Nephron (organoid): ENCODE data around the gene VIPR2.

Experiments
- H3K27ac Mint-ChIP-seq, 3 experiments: 2 replicates each; pipeline ENCODE4 v1.8.0; 2020; ENCODE audit warnings: mixed read lengths in 3 of 3, mild to moderate bottlenecking in 2 of 3, moderate library complexity in 1 of 3
- H3K27me3 Mint-ChIP-seq: 2 replicates; pipeline ENCODE4 v1.8.0; 2021; ENCODE audit warnings: low read depth, mild to moderate bottlenecking, moderate library complexity, mixed read lengths
- H3K36me3 Mint-ChIP-seq: 2 replicates; pipeline ENCODE4 v1.8.0; 2020; ENCODE audit warnings: low read depth, mixed read lengths
- H3K4me1 Mint-ChIP-seq: 2 replicates; pipeline ENCODE4 v1.8.0; 2020; ENCODE audit warnings: mixed read lengths
- H3K4me3 Mint-ChIP-seq, 3 experiments: 2 replicates each; pipeline ENCODE4 v1.8.0; 2020; ENCODE audit warnings: mild to moderate bottlenecking in 3 of 3, mixed read lengths in 3 of 3, moderate library complexity in 2 of 3
- H3K9me3 Mint-ChIP-seq: 2 replicates; pipeline ENCODE4 v1.8.0; 2020; ENCODE audit warnings: mixed read lengths
- CTCF ChIP-seq, 3 experiments: fragments of 200-600 bp; sonication (generic); IDR thresholded peaks; one replicate each; pipeline ENCODE4 v1.5.0; 2021; ENCODE audit warnings: antibody characterized with exemption in 3 of 3; ENCODE audit not compliant: unreplicated experiment in 3 of 3

VIPR2 gene

GRCh38 chr7:159059629-159060028, 85.0 kb downstream of the VIPR2 start:
- Mint-ChIP-seq H3K4me1 (no peaks in the 10 kb centered on the region), H3K27ac (no peak overlapping the region), H3K27me3 (peaks cover 20% of the 10 kb centered on the region), H3K9me3 (peaks cover 6% of the 10 kb centered on the region), H3K36me3 (no peaks in the 10 kb centered on the region), H3K4me3 (no peak overlapping the region)
- no peak for TF ChIP-seq CTCF (IDR thresholded peaks at IDR 0.05; ENCODE audit: unreplicated experiment in 3 of 3)

GRCh38 chr7:159057647-159058046, 87.0 kb downstream of the VIPR2 start:
- no peak for TF ChIP-seq CTCF (IDR thresholded peaks at IDR 0.05; ENCODE audit: unreplicated experiment in 3 of 3)
- peaks cover 5% of the 10 kb centered on the region for H3K9me3 Mint-ChIP-seq
- no peak overlapping the region for H3K27ac Mint-ChIP-seq
- H3K27me3 Mint-ChIP-seq, result peaks cover 17% of the 10 kb centered on the region
- no peaks in the 10 kb centered on the region for H3K36me3 Mint-ChIP-seq
- H3K4me1 Mint-ChIP-seq, result no peaks in the 10 kb centered on the region
- no peak overlapping the region for H3K4me3 Mint-ChIP-seq

- no peak for TF ChIP-seq CTCF (IDR thresholded peaks at IDR 0.05; ENCODE audit: unreplicated experiment in 3 of 3)
- H3K4me3 Mint-ChIP-seq, result no peak overlapping the region
- no peaks in the 10 kb centered on the region for H3K4me1 Mint-ChIP-seq
Observed at GRCh38 chr7:159056737-159057136, 87.9 kb downstream of the VIPR2 start.

GRCh38 chr7:159051916-159052315, 92.8 kb downstream of the VIPR2 start:
- Mint-ChIP-seq H3K27me3 (no peaks in the 10 kb centered on the region), H3K9me3 (peaks cover 10% of the 10 kb centered on the region), H3K4me1 (no peaks in the 10 kb centered on the region), H3K36me3 (no peaks in the 10 kb centered on the region), H3K4me3 (no peak overlapping the region), H3K27ac (no peak overlapping the region)
- no peak for TF ChIP-seq CTCF (IDR thresholded peaks at IDR 0.05; ENCODE audit: unreplicated experiment in 3 of 3)

More at GRCh38 chr7:159056737-159057136, 87.9 kb downstream of the VIPR2 start:
- Mint-ChIP-seq H3K27ac (no peak overlapping the region), H3K36me3 (no peaks in the 10 kb centered on the region), H3K9me3 (peaks cover 3% of the 10 kb centered on the region), H3K27me3 (peaks cover 9% of the 10 kb centered on the region)

GRCh38 chr7:159050704-159051103, 94.0 kb downstream of the VIPR2 start:
- H3K9me3 Mint-ChIP-seq, result peaks cover 10% of the 10 kb centered on the region
- H3K27ac Mint-ChIP-seq, result no peak overlapping the region
- no peaks in the 10 kb centered on the region for H3K4me1 Mint-ChIP-seq
- no peaks in the 10 kb centered on the region for H3K27me3 Mint-ChIP-seq
- no peak overlapping the region for H3K4me3 Mint-ChIP-seq
- no peaks in the 10 kb centered on the region for H3K36me3 Mint-ChIP-seq
- no peak for TF ChIP-seq CTCF (IDR thresholded peaks at IDR 0.05; ENCODE audit: unreplicated experiment in 3 of 3)

- Mint-ChIP-seq H3K4me3 (no peak overlapping the region), H3K27me3 (no peaks in the 10 kb centered on the region), H3K9me3 (peaks cover 11% of the 10 kb centered on the region), H3K4me1 (no peaks in the 10 kb centered on the region), H3K36me3 (no peaks in the 10 kb centered on the region), H3K27ac (no peak overlapping the region)
- TF ChIP-seq CTCF (IDR thresholded peaks at IDR 0.05; ENCODE audit: unreplicated experiment in 3 of 3), result no peak
Observed at GRCh38 chr7:159049266-159050025, 95.2 kb downstream of the VIPR2 start.
